CD4-positive, CD25-positive, alpha-beta regulatory T cell (primary cell): Measurements from ENCODE around the gene PTPRN2. TPM values are rescaled to one million over a fixed set of nuclear protein-coding genes. Genes with fewer than 3 reads are reported as not detected.
"Not testable (repeated sequence)": the region's sequence is repeated elsewhere in the genome, so short reads cannot be mapped to it uniquely, and the experiment has no call there.

ENCODE experiments used
- ATAC-seq, 2 donors: fragments of 150-1000 bp; cut with Tn5 transposase; one replicate each; pipeline ENCODE4 v1.10.0; 2021; ENCODE audit warnings: low read depth in 2 of 2, moderate number of reproducible peaks in 2 of 2, moderate library complexity in 1 of 2
- DNase-seq, 3 donors: peaks; one replicate each; pipeline versions ENCODE4 v3.0.0 to v3.0.0-alpha.2; 2012 to 2022; ENCODE audit warnings: mixed read lengths in 1 of 3
- H3K27ac ChIP-seq: one replicate; pipeline ENCODE4 v1.7.0; 2013; ENCODE audit warnings: mild to moderate bottlenecking, low read length; ENCODE audit not compliant: insufficient read depth, poor library complexity, severe bottlenecking
- H3K27me3 ChIP-seq: one replicate; pipeline ENCODE4 v1.7.0; 2013; ENCODE audit warnings: low read length; ENCODE audit not compliant: control insufficient read depth, insufficient read depth
- H3K36me3 ChIP-seq: one replicate; pipeline ENCODE4 v1.7.0; 2013; ENCODE audit warnings: mild to moderate bottlenecking, low read length, moderate library complexity; ENCODE audit not compliant: control insufficient read depth, insufficient read depth
- H3K4me1 ChIP-seq: 2 replicates; pipeline ENCODE4 v1.7.0; 2013; ENCODE audit warnings: mild to moderate bottlenecking, low read length; ENCODE audit not compliant: insufficient read depth, control insufficient read depth, poor library complexity, severe bottlenecking
- H3K4me3 ChIP-seq: one replicate; pipeline ENCODE4 v1.7.0; 2013; ENCODE audit warnings: low read depth, mild to moderate bottlenecking, low read length, moderate library complexity
- H3K9me3 ChIP-seq, 2 experiments: 1 replicate in 1 of 2; 2 replicates in 1 of 2; pipeline ENCODE4 v1.7.0; 2013; ENCODE audit warnings: low read length in 2 of 2, mild to moderate bottlenecking in 1 of 2, moderate library complexity in 1 of 2; ENCODE audit not compliant: control insufficient read depth in 2 of 2
- H3K27ac Mint-ChIP-seq, 3 donors: one replicate each; pipeline ENCODE4 v1.8.0; 2020 to 2022; ENCODE audit warnings: mild to moderate bottlenecking in 3 of 3, mixed read lengths in 3 of 3, moderate library complexity in 2 of 3
- H3K27me3 Mint-ChIP-seq: one replicate; pipeline ENCODE4 v1.8.0; 2022; ENCODE audit warnings: mild to moderate bottlenecking, mixed read lengths
- H3K36me3 Mint-ChIP-seq: one replicate; pipeline ENCODE4 v1.8.0; 2020; ENCODE audit warnings: mixed read lengths
- H3K4me1 Mint-ChIP-seq, 4 donors: one replicate each; pipeline ENCODE4 v1.8.0; 2020 to 2022; ENCODE audit warnings: mixed read lengths in 4 of 4, mild to moderate bottlenecking in 1 of 4
- H3K4me3 Mint-ChIP-seq, 4 donors: one replicate each; pipeline ENCODE4 v1.8.0; 2020 to 2022; ENCODE audit warnings: mild to moderate bottlenecking in 4 of 4, mixed read lengths in 4 of 4, moderate library complexity in 3 of 4
- H3K9me3 Mint-ChIP-seq, 7 donors: one replicate each; pipeline ENCODE4 v1.8.0; 2020 to 2022; ENCODE audit warnings: mixed read lengths in 7 of 7, mild to moderate bottlenecking in 3 of 7, moderate library complexity in 2 of 7
- polyA plus RNA-seq, 4 donors: library from polyadenylated mRNA; unstranded; fragments of 300-500 nt; fragmentation: Illumina TruSeq; gene quantifications; one replicate each; pipeline ENCODE4 v1.2.3, GENCODE V29; 2021
- total RNA-seq: library from RNA; stranded (reverse); gene quantifications from one replicate; pipeline ENCODE4 v1.2.3, GENCODE V29; 2022

PTPRN2 gene
- total and polyA plus RNA-seq, 5 donors from 2014 or later, result 1.6 to 4.7 (median 2.7) TPM

DNA sequence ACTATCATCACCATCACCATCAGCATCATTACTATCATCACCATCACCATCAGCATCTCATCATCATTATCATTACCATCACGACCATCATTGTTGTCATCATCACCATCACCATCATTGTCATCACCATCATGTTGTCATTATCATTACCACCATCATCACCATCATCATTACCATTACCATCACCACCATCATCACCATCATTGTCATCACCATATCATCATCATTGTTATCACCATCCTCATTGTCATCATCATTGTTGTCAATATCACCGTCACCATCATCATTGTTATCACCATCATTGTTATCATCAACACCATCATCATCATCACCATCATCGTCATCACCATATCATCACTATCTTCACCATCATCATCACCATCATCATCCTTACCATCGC is 124.3 kb downstream of the PTPRN2 start:
- H3K4me3 ChIP-seq, result no peak overlapping the region
- no peaks in the 10 kb centered on the region for H3K9me3 ChIP-seq
- no peaks in the 10 kb centered on the region for H3K4me1 Mint-ChIP-seq
- ATAC-seq (no peak), DNase-seq (no peak)
- H3K27me3 Mint-ChIP-seq, result no peaks in the 10 kb centered on the region
- H3K4me1 ChIP-seq, result no peaks in the 10 kb centered on the region
- H3K27me3 ChIP-seq, result no peaks in the 10 kb centered on the region
- H3K36me3 ChIP-seq, result no peaks in the 10 kb centered on the region
- no peaks in the 10 kb centered on the region for H3K36me3 Mint-ChIP-seq
- no peak overlapping the region for H3K4me3 Mint-ChIP-seq
- no peak overlapping the region for H3K27ac ChIP-seq
- no peak overlapping the region for H3K27ac Mint-ChIP-seq
- H3K9me3 Mint-ChIP-seq, result peaks cover 4 to 10% (median 7%) of the 10 kb centered on the region in 7 donors

DNA sequence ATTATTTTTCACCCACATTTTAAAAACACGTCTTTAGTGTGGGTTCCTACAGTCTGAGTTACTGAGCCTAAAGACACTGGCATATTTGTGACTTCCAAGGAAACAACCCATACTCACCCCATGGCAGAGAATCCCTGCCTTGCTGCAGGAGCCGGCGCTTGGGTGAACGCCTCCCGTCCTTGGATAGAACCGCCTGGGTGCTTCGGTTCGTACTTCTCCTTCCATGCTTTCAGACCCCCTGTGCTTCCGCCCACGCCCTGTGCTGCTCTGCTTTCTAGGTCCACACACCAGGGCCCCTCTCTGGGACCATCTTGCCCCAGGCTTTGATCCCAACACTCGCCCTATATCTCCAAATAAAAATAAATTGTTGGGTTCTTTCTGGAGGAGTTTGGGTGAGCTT is 125.8 kb downstream of the PTPRN2 start:
- no peak overlapping the region for H3K4me3 ChIP-seq
- H3K36me3 ChIP-seq, result no peaks in the 10 kb centered on the region
- no peak for ATAC-seq
- H3K27me3 ChIP-seq, result no peaks in the 10 kb centered on the region
- no peaks in the 10 kb centered on the region for H3K9me3 ChIP-seq
- no peaks in the 10 kb centered on the region for H3K4me1 Mint-ChIP-seq
- H3K27me3 Mint-ChIP-seq, result no peaks in the 10 kb centered on the region
- H3K4me3 Mint-ChIP-seq, result no peak overlapping the region
- H3K9me3 Mint-ChIP-seq, result peaks cover 4 to 10% (median 8%) of the 10 kb centered on the region in 7 donors
- DNase-seq, result no peak
- no peak overlapping the region for H3K27ac ChIP-seq
- H3K36me3 Mint-ChIP-seq, result no peaks in the 10 kb centered on the region
- H3K4me1 ChIP-seq, result no peaks in the 10 kb centered on the region
- H3K27ac Mint-ChIP-seq, result no peak overlapping the region

DNA sequence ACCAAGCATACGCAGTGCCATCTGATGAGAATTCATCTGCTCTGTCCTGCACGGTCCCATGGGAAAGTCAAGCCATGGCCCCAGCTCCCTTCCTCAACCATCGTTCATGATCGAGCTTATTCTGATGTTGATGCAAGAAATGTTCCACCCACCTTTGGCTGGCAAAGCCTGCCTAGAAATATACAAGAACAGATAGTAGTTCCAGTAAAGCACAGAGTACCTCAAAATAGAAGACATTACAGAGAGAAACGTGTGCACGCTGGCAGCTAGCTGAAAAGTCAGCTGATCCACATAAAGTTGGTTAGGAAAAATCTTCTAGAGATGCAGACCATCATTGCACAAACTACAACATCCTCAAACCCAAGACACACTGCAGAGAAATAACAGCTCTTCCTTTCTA is 127.0 kb downstream of the PTPRN2 start:
- Mint-ChIP-seq H3K36me3 (peaks cover 3% of the 10 kb centered on the region), H3K4me3 (no peak overlapping the region), H3K27me3 (no peaks in the 10 kb centered on the region), H3K27ac (no peak overlapping the region), H3K4me1 (no peaks in the 10 kb centered on the region), H3K9me3 (peaks cover 4 to 13% (median 8%) of the 10 kb centered on the region in 7 donors)
- Histone ChIP-seq H3K27me3 (no peaks in the 10 kb centered on the region), H3K4me3 (no peak overlapping the region), H3K27ac (no peak overlapping the region), H3K36me3 (no peaks in the 10 kb centered on the region), H3K4me1 (no peaks in the 10 kb centered on the region), H3K9me3 (no peaks in the 10 kb centered on the region)
- DNase-seq (no peak), ATAC-seq (no peak)

DNA sequence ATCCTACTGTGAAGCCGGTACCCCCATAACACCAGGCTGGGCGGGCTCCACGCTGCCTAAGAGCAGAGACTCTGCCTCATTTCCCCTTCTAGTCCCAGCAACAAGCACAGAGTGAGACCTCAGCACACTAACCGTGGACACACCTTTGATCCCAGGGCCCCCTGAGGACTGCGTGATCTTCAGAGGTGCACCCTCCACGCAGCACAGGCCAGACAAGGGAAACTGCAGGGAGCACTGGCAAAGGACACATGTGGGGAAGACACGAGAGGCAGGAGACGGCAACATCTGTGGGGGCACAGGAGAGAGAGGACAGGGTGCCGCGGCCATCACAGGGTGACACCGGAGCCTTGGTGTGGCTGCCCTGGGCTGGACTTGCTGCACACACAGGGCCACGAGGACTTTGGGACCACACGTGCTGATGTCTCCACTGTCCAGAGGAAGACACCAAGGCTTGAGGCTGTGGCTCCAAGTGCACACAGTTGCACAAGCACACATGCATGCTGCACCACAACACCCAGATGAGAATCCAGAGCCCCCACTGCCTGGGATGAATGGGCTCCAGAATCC is 128.8 kb downstream of the PTPRN2 start:
- H3K4me1 ChIP-seq, result no peaks in the 10 kb centered on the region
- no peak for DNase-seq
- H3K27ac ChIP-seq, result no peak overlapping the region
- no peak overlapping the region for H3K4me3 ChIP-seq
- ATAC-seq, result no peak
- no peaks in the 10 kb centered on the region for H3K36me3 ChIP-seq
- no peak overlapping the region for H3K4me3 Mint-ChIP-seq
- H3K27ac Mint-ChIP-seq, result no peak overlapping the region
- H3K9me3 Mint-ChIP-seq, result peaks cover 1 to 13% (median 6%) of the 10 kb centered on the region in 7 donors
- no peaks in the 10 kb centered on the region for H3K27me3 ChIP-seq
- peaks cover 0 to 4% of the 10 kb centered on the region in 2 experiments for H3K9me3 ChIP-seq
- H3K27me3 Mint-ChIP-seq, result no peaks in the 10 kb centered on the region
- H3K36me3 Mint-ChIP-seq, result peaks cover 3% of the 10 kb centered on the region
- no peaks in the 10 kb centered on the region for H3K4me1 Mint-ChIP-seq

DNA sequence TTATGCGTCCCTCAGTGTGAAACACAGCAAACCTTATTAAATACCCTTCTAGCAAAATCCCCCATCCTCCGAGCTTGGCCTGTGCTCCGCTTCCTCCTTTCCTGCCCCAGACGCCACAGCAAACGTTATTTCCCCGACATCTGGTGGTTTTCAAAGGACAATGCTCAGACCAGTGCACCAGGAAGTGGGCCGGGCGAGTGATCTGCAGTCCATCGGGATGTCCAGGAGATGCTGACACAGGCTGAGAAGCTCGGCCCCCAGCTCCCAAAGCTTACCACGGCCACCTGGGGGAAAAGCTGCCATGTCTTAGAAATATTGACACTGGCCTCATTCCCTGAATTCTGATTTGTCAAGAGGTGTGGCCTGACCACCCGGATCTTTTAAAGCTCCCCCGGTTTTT is 129.5 kb downstream of the PTPRN2 start:
- peaks cover 0 to 8% (median 1%) of the 10 kb centered on the region in 7 donors for H3K9me3 Mint-ChIP-seq
- no peak overlapping the region for H3K4me3 Mint-ChIP-seq

GRCh38 chr7:158457586-158457985 is 130.0 kb downstream of the PTPRN2 start:
- not testable (repeated sequence) for H3K27ac ChIP-seq, ATAC-seq, H3K27ac Mint-ChIP-seq, H3K36me3 ChIP-seq, H3K36me3 Mint-ChIP-seq, DNase-seq, H3K4me1 Mint-ChIP-seq, H3K27me3 ChIP-seq, H3K27me3 Mint-ChIP-seq, H3K9me3 Mint-ChIP-seq, H3K4me3 Mint-ChIP-seq, H3K4me3 ChIP-seq, H3K4me1 ChIP-seq, H3K9me3 ChIP-seq

More for the DNA sequence above, 129.5 kb downstream of the PTPRN2 start:
- H3K9me3 ChIP-seq, result peaks cover 0 to 4% of the 10 kb centered on the region in 2 experiments
- Mint-ChIP-seq H3K4me1 (no peaks in the 10 kb centered on the region), H3K27me3 (no peaks in the 10 kb centered on the region), H3K36me3 (peaks cover 3% of the 10 kb centered on the region), H3K27ac (no peak overlapping the region)
- ATAC-seq (no peak), DNase-seq (no peak)
- no peaks in the 10 kb centered on the region for H3K36me3 ChIP-seq
- no peaks in the 10 kb centered on the region for H3K27me3 ChIP-seq
- H3K4me3 ChIP-seq, result no peak overlapping the region
- no peaks in the 10 kb centered on the region for H3K4me1 ChIP-seq
- no peak overlapping the region for H3K27ac ChIP-seq

DNA sequence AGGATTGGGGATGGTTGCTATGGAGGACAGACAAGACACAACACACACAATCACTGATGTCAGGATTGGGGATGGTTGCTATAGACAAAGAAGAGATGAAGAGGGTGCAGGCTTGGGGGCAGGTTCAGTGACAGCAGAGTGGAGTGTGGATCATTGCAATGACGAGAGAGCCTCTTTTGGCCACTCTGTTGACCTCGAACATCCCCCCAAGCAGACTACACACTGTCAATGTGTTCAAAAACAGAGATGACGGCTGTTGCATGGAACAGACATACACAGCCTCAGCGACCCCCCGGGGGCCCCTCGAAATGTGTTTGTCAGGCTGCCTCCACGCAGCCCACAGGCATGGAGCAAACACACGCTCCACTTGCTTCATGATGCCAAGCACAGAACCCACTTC is 133.0 kb downstream of the PTPRN2 start:
- Mint-ChIP-seq H3K9me3 (peaks cover 0 to 8% (median 1%) of the 10 kb centered on the region in 7 donors), H3K36me3 (peaks cover 3% of the 10 kb centered on the region), H3K27ac (peak overlapping the region in 1 of 3 donors; percentile 38), H3K27me3 (peaks cover 6% of the 10 kb centered on the region), H3K4me1 (no peaks in the 10 kb centered on the region), H3K4me3 (no peak overlapping the region)
- Histone ChIP-seq H3K9me3 (peaks cover 0 to 4% of the 10 kb centered on the region in 2 experiments), H3K36me3 (no peaks in the 10 kb centered on the region), H3K4me3 (no peak overlapping the region), H3K4me1 (no peaks in the 10 kb centered on the region), H3K27ac (no peak overlapping the region), H3K27me3 (no peaks in the 10 kb centered on the region)
- ATAC-seq (no peak), DNase-seq (no peak)

DNA sequence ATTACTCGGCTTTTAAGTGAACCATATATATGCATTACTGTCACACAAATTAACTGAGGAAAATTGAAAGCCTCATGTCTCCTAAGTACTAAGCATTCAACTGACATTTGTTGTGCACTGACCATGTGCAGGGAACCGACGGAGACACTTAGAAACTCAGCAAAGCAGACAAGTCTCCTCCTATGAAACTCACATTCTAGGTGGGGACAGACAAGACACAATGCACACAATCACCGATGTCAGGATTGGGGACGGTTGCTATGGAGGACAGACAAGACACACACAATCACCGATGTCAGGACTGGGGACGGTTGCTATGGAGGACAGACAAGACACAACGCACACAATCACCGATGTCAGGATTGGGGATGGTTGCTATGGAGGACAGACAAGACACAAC is 134.0 kb downstream of the PTPRN2 start:
- H3K4me3 ChIP-seq, result no peak overlapping the region
- Mint-ChIP-seq H3K9me3 (peaks cover 0 to 8% (median 0%) of the 10 kb centered on the region in 7 donors), H3K4me3 (no peak overlapping the region), H3K36me3 (peaks cover 3% of the 10 kb centered on the region), H3K4me1 (no peaks in the 10 kb centered on the region), H3K27ac (no peak overlapping the region), H3K27me3 (peaks cover 6% of the 10 kb centered on the region)
- no peak overlapping the region for H3K27ac ChIP-seq
- no peaks in the 10 kb centered on the region for H3K36me3 ChIP-seq
- peaks cover 0 to 4% of the 10 kb centered on the region in 2 experiments for H3K9me3 ChIP-seq
- ATAC-seq (no peak), DNase-seq (no peak)
- no peaks in the 10 kb centered on the region for H3K4me1 ChIP-seq
- H3K27me3 ChIP-seq, result no peaks in the 10 kb centered on the region
